ENCODE data around the gene MBD3L1. TPM values are rescaled to one million over a fixed set of nuclear protein-coding genes. Genes with fewer than 3 reads are reported as not detected.

MBD3L1 gene
- total and polyA plus RNA-seq, 2 of the 13 experiments (the other 11 are each of a cell fraction or from before 2014, with no cell fraction given), result not detected

GRCh38 chr19:8849232-8849631 is 17.1 kb downstream of the MBD3L1 start (continued):
- no peak for TF ChIP-seq ZBTB46 (CRISPR knock-in tag; IDR thresholded peaks at IDR 0.05; ENCODE audit: borderline replicate concordance)
- TF ChIP-seq ZNF563 (CRISPR knock-in tag; IDR thresholded peaks at IDR 0.05), result no peak
- TF ChIP-seq ZNF205 (CRISPR knock-in tag; IDR thresholded peaks at IDR 0.05), result no peak
- TF ChIP-seq LCORL (IDR thresholded peaks at IDR 0.05), result no peak
- TF ChIP-seq LCORL (CRISPR knock-in tag; IDR thresholded peaks at IDR 0.05), result no peak
- TF ChIP-seq DRAP1 (CRISPR knock-in tag; IDR thresholded peaks at IDR 0.05), result no peak
- TF ChIP-seq ZNF841 (CRISPR knock-in tag; IDR thresholded peaks at IDR 0.05; ENCODE audit: borderline replicate concordance), result no peak
- TF ChIP-seq TCF7L2 (IDR thresholded peaks at IDR 0.05; ENCODE audit: low read depth, low read length), result no peak
- no peak for TF ChIP-seq ATF4 (CRISPR knock-in tag; IDR thresholded peaks at IDR 0.05)
- no peak for TF ChIP-seq GATAD2A (CRISPR knock-in tag; IDR thresholded peaks at IDR 0.05)

GRCh38 chr19:8850488-8850887 is 18.3 kb downstream of the MBD3L1 start:
- Histone ChIP-seq H3K9me3 (ENCODE audit: low read length) (peaks cover 76% of the 10 kb centered on the region), H3K4me1 (ENCODE audit: insufficient read depth, low read length) (no peaks in the 10 kb centered on the region), H3K27me3 (ENCODE audit: control insufficient read depth in 1 of 2, insufficient read depth in 2 of 2, low read length in 2 of 2) (no peaks in the 10 kb centered on the region), H4K20me1 (ENCODE audit: insufficient read depth, low read length) (no peaks in the 10 kb centered on the region), H3K36me3 (replicated peaks in 1 of 2; ENCODE audit: control insufficient read depth in 1 of 2, insufficient read depth in 2 of 2, low read length in 2 of 2) (no peaks in the 10 kb centered on the region), H3K27ac (ENCODE audit: extremely low read length, insufficient read depth, low read length) (no peak overlapping the region), H3K4me3 (replicated peaks in 1 of 3; ENCODE audit: insufficient read depth in 1 of 3, low read depth in 2 of 3, low read length in 3 of 3) (no peak overlapping the region), H3K79me2 (ENCODE audit: insufficient read depth, low read length) (no peaks in the 10 kb centered on the region), H3K9ac (ENCODE audit: insufficient read depth, low read depth, low read length) (no peak overlapping the region), H3K4me2 (ENCODE audit: low read depth, low read length) (no peak overlapping the region), H2AFZ (ENCODE audit: low read length) (no peak overlapping the region)
- FAIRE-seq (no peak), ATAC-seq (no peak), DNase-seq (ENCODE audit: low spot score) (no peak)
- ChIA-PET POLR2A (no interaction called here), CTCF (ENCODE audit: low intra/inter-chr PET ratio, low total read pairs) (no interaction called here)
- intact Hi-C loops (cut with micrococcal nuclease; ENCODE audit: unreplicated experiment), result no loop called here
- in situ Hi-C loops (cut with HindIII; ENCODE audit: extremely low pct_ligation_motif_present, low pct_unique_long_range_greater_than_20kb), result no loop called here
- no TSS peak for BruUV-seq (replicated peaks)
- WGBS (ENCODE audit: low lambda C conversion rate), result 79% methylated on average over 3 of the region's 3 CpGs
- TF ChIP-seq ZNF30 (CRISPR knock-in tag; IDR thresholded peaks at IDR 0.05), result no peak
- no peak for TF ChIP-seq PAF1 (CRISPR knock-in tag; IDR thresholded peaks at IDR 0.05)
- TF ChIP-seq ZNF281 (CRISPR knock-in tag; IDR thresholded peaks at IDR 0.05; ENCODE audit: borderline replicate concordance), result no peak
- TF ChIP-seq ZNF354B (CRISPR knock-in tag; IDR thresholded peaks at IDR 0.05), result no peak
- TF ChIP-seq ZNF451 (CRISPR knock-in tag; IDR thresholded peaks at IDR 0.05), result no peak
- no peak for TF ChIP-seq FOXJ3 (CRISPR knock-in tag; IDR thresholded peaks at IDR 0.05; ENCODE audit: borderline replicate concordance)
- TF ChIP-seq TCF7L2 (IDR thresholded peaks at IDR 0.05; ENCODE audit: low read depth, low read length), result no peak
- TF ChIP-seq ZNF784 (CRISPR knock-in tag; IDR thresholded peaks at IDR 0.05; ENCODE audit: borderline replicate concordance), result no peak
- TF ChIP-seq BATF2 (CRISPR knock-in tag; IDR thresholded peaks at IDR 0.05), result no peak

Data from HepG2 (cell line).